Tibial nerve (tissue), 3 donors: ENCODE data around the gene CEP170B.

Source experiments
- POLR2A ChIP-seq, 2 donors: fragments of 450-650 bp; IDR thresholded peaks; one replicate each; pipeline ENCODE4 v1.6.1; 2017; ENCODE audit warnings: antibody characterized with exemption in 2 of 2, mild to moderate bottlenecking in 2 of 2, moderate library complexity in 2 of 2
- TF ChIP-seq, protein P1 (sequence below), 5 experiments: fragments of 200-600 bp in 3 of 5; fragments of 450-650 bp in 2 of 5; sonication (generic) in 3 of 5; IDR thresholded peaks; one replicate each; pipeline ENCODE4 v1.5.1; 2016 to 2019; ENCODE audit warnings: antibody characterized with exemption in 5 of 5, mild to moderate bottlenecking in 3 of 5, moderate library complexity in 2 of 5

DNA sequence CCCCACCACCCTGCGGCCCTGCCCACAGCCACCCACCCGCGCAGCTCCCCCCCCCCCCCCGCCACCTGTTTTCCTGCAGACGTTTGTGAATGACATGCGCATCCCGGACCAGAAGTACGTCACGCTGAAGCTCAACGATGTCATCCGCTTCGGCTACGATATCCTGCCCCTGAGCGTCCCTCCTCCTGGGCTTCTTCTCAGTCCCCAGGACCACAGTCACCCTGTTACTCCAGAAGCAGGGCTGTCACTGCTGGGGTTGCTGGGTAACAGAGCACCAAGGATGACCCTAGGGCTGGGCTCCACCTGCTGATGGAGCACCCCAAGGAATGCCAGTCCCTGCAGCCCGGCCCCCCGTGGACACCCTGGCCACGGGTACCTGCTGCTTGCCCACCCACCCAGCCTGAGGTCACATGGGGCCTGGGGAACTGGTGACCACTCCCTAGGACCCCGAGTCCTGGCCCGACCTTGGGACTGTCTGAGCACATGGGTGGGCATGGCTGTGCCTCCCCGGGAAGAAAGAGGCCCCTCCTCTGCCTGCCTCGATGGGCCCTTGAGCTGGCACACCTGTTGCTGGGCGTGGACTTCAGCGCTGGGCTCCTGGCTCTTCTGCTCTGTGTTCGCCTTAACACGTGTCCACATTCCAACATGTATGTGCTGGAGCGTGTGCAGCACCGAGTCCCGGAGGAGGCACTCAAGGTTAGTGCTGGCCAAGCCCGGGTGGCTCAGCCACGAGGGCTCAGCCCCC, 12.9 kb downstream of the CEP170B start:
- TF ChIP-seq, protein P1, sequence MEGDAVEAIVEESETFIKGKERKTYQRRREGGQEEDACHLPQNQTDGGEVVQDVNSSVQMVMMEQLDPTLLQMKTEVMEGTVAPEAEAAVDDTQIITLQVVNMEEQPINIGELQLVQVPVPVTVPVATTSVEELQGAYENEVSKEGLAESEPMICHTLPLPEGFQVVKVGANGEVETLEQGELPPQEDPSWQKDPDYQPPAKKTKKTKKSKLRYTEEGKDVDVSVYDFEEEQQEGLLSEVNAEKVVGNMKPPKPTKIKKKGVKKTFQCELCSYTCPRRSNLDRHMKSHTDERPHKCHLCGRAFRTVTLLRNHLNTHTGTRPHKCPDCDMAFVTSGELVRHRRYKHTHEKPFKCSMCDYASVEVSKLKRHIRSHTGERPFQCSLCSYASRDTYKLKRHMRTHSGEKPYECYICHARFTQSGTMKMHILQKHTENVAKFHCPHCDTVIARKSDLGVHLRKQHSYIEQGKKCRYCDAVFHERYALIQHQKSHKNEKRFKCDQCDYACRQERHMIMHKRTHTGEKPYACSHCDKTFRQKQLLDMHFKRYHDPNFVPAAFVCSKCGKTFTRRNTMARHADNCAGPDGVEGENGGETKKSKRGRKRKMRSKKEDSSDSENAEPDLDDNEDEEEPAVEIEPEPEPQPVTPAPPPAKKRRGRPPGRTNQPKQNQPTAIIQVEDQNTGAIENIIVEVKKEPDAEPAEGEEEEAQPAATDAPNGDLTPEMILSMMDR (IDR thresholded peaks at IDR 0.05) = no peak
- no peak for TF ChIP-seq POLR2A (IDR thresholded peaks at IDR 0.05)
